Neural crest cell (in vitro differentiated cells): ENCODE measurements around the gene KAT6B. TPM values are rescaled to one million over a fixed set of nuclear protein-coding genes. Genes with fewer than 3 reads are reported as not detected.

Source experiments
- DNase-seq: peaks from one replicate; pipeline ENCODE4 v3.0.0; 2021; ENCODE audit warnings: low read depth, mixed read lengths, low spot score
- H3K27ac Mint-ChIP-seq: one replicate; pipeline ENCODE4 v1.8.0; 2021; ENCODE audit warnings: mild to moderate bottlenecking, mixed read lengths; ENCODE audit not compliant: unreplicated experiment
- H3K27me3 Mint-ChIP-seq: 2 replicates; pipeline ENCODE4 v1.8.0; 2021; ENCODE audit warnings: low read depth, mild to moderate bottlenecking, mixed read lengths
- H3K36me3 Mint-ChIP-seq: 2 replicates; pipeline ENCODE4 v1.8.0; 2021; ENCODE audit warnings: low read depth, mild to moderate bottlenecking, mixed read lengths
- H3K4me1 Mint-ChIP-seq: 2 replicates; pipeline ENCODE4 v1.8.0; 2021; ENCODE audit warnings: mixed read lengths
- H3K4me3 Mint-ChIP-seq: one replicate; pipeline ENCODE4 v1.8.0; 2021; ENCODE audit warnings: mild to moderate bottlenecking, mixed read lengths
- H3K9me3 Mint-ChIP-seq: 2 replicates; pipeline ENCODE4 v1.8.0; 2021; ENCODE audit warnings: mixed read lengths
- CTCF ChIP-seq: fragments of 200-600 bp; sonication (generic); conservative IDR thresholded peaks from 2 replicates; pipeline ENCODE4 v1.5.0; 2021; ENCODE audit warnings: antibody characterized with exemption, mild to moderate bottlenecking
- total RNA-seq: library from RNA; stranded (reverse); gene quantifications from 2 replicates; pipeline ENCODE4 v1.2.1, GENCODE V29; 2021

Gene KAT6B
- total RNA-seq, 1 donor from 2014 or later, result 34.2 TPM

- no peak for DNase-seq
- H3K36me3 Mint-ChIP-seq, result peaks cover 23% of the 10 kb centered on the region
- H3K4me3 Mint-ChIP-seq, result no peak overlapping the region
- peaks cover 11% of the 10 kb centered on the region for H3K4me1 Mint-ChIP-seq
- H3K27ac Mint-ChIP-seq, result peak overlapping the region; percentile 41
- H3K9me3 Mint-ChIP-seq, result no peaks in the 10 kb centered on the region
- TF ChIP-seq CTCF, result no peak
- H3K27me3 Mint-ChIP-seq, result no peaks in the 10 kb centered on the region
Measured at GRCh38 chr10:75030371-75030770, 204.0 kb downstream of the KAT6B start.

DNA sequence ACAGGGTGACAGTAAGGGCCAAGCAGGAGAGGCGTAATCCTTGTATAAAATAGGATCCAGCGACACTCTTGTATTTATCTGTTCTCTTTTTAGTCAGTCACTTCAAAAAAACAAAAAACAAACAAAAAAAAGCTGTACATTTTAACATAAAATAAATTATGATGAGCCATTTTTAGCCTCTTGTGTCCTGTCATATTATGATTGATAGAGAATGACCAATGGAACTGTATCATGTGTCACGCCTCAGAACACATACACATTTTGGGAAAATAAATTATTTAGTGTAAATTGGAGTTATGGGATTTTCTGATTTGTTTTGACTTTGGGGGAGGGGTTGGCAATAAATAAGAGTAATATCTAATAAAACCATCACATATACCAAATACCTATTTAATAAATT is 205.7 kb downstream of the KAT6B start:
- H3K9me3 Mint-ChIP-seq, result no peaks in the 10 kb centered on the region
- no peak for TF ChIP-seq CTCF
- H3K4me1 Mint-ChIP-seq, result peaks cover 11% of the 10 kb centered on the region
- no peak overlapping the region for H3K4me3 Mint-ChIP-seq
- DNase-seq, result no peak
- H3K27ac Mint-ChIP-seq, result no peak overlapping the region
- H3K36me3 Mint-ChIP-seq, result peaks cover 23% of the 10 kb centered on the region
- H3K27me3 Mint-ChIP-seq, result no peaks in the 10 kb centered on the region

- H3K4me3 Mint-ChIP-seq, result no peak overlapping the region
- H3K4me1 Mint-ChIP-seq, result peaks cover 11% of the 10 kb centered on the region
- H3K27me3 Mint-ChIP-seq, result no peaks in the 10 kb centered on the region
- peaks cover 23% of the 10 kb centered on the region for H3K36me3 Mint-ChIP-seq
- peak overlapping the region; percentile 52 for H3K27ac Mint-ChIP-seq
- TF ChIP-seq CTCF, result no peak
- H3K9me3 Mint-ChIP-seq, result no peaks in the 10 kb centered on the region
- no peak for DNase-seq
Measured at GRCh38 chr10:75032813-75033212, 206.4 kb downstream of the KAT6B start.

DNA sequence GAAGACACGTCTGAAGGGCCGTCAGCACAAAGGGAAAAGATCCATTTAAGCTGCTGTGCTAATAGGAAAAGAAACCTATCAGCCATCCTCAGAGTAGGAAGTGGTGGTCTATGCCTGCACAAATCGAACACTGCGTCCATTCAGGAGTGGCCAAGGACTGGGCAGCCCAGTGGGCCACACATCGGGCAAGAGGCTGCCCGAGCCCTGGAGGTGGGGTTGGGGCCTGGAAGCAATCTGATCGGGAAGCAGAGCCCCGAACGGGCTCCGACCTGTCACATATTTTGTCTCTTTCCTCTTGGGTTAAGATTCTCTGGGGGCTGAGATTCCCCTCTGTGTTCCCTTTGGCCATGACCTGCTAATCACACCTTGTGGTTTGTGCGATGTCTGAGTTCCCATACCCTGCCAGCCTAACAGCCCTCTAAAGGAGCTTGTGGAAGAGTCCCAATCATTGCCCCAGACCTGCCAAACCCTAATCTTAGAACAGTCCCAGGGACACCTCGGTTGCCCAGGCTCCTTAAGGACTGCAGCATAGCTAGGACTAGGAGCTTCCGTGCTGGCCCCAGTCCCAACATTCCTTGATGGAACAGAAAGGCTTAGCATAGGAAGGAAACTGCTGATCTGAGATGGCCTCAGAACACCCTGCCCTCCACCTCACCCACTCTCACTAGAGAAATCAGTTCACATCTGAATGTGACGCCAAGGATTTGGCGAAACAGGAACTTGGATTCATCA is 207.2 kb downstream of the KAT6B start:
- peaks cover 19% of the 10 kb centered on the region for H3K36me3 Mint-ChIP-seq
- H3K27ac Mint-ChIP-seq, result no peak overlapping the region
- peaks cover 11% of the 10 kb centered on the region for H3K4me1 Mint-ChIP-seq
- TF ChIP-seq CTCF, result no peak
- no peaks in the 10 kb centered on the region for H3K9me3 Mint-ChIP-seq
- no peak overlapping the region for H3K4me3 Mint-ChIP-seq
- H3K27me3 Mint-ChIP-seq, result no peaks in the 10 kb centered on the region
- no peak for DNase-seq

DNA sequence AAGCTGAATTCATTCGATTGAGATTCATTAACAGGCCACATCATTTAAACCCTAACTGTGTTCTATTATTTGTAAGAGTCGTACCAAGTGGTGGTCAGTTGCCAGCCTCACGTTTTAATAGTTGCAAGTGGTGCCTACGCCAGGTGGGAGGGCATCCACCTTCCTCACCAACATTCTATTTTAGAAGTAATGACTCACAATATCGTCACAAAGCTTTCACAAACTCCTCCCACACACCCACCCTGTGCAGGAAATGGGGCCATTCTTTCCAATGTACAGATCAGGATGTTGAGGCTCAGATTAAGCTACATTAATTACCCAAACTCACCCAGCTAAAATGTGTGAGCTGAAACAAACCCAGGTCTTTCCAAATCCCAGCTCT is 207.7 kb downstream of the KAT6B start:
- peaks cover 11% of the 10 kb centered on the region for H3K4me1 Mint-ChIP-seq
- no peak for DNase-seq
- no peak for TF ChIP-seq CTCF

More for the DNA sequence above, 207.7 kb downstream of the KAT6B start:
- H3K9me3 Mint-ChIP-seq, result no peaks in the 10 kb centered on the region
- no peak overlapping the region for H3K4me3 Mint-ChIP-seq
- peaks cover 15% of the 10 kb centered on the region for H3K36me3 Mint-ChIP-seq
- H3K27me3 Mint-ChIP-seq, result no peaks in the 10 kb centered on the region
- H3K27ac Mint-ChIP-seq, result no peak overlapping the region
